HUES6 (cell line): ENCODE results near the gene DEPDC5.

Experiments
- H3K27ac ChIP-seq: 2 replicates; pipeline ENCODE4 v1.7.0; 2013; ENCODE audit warnings: low read depth, mild to moderate bottlenecking, low read length, inconsistent platforms
- H3K27me3 ChIP-seq: 2 replicates; pipeline ENCODE4 v1.6.1; 2013; ENCODE audit warnings: low read length; ENCODE audit not compliant: control insufficient read depth, insufficient read depth
- H3K36me3 ChIP-seq: 2 replicates; pipeline ENCODE4 v1.6.1; 2013; ENCODE audit warnings: low read length; ENCODE audit not compliant: control insufficient read depth, insufficient read depth
- H3K4me1 ChIP-seq: 2 replicates; pipeline ENCODE4 v1.6.1; 2013; ENCODE audit warnings: low read length; ENCODE audit not compliant: control insufficient read depth, insufficient read depth
- H3K4me3 ChIP-seq: 2 replicates; pipeline ENCODE4 v1.5.1; 2013; ENCODE audit warnings: low read depth, low read length
- H3K9ac ChIP-seq: one replicate; pipeline ENCODE4 v1.6.1; 2013; ENCODE audit warnings: mild to moderate bottlenecking, low read length
- H3K9me3 ChIP-seq: 2 replicates; pipeline ENCODE4 v1.6.1; 2013; ENCODE audit warnings: low read depth, low read length; ENCODE audit not compliant: control insufficient read depth, insufficient read depth

DEPDC5 gene

GRCh38 chr22:31852691-31853421, 99.0 kb downstream of the DEPDC5 start:
- Histone ChIP-seq H3K27ac (no peak overlapping the region), H3K27me3 (no peaks in the 10 kb centered on the region), H3K36me3 (peaks cover 36% of the 10 kb centered on the region), H3K9ac (no peak overlapping the region), H3K9me3 (peaks cover 11% of the 10 kb centered on the region), H3K4me1 (peaks cover 5% of the 10 kb centered on the region; the same call in 1 of the 2 replicates), H3K4me3 (no peak overlapping the region)

GRCh38 chr22:31853736-31854495, 100.1 kb downstream of the DEPDC5 start:
- Histone ChIP-seq H3K9me3 (no peaks in the 10 kb centered on the region), H3K4me1 (peaks cover 5% of the 10 kb centered on the region; the same call in 1 of the 2 replicates), H3K9ac (no peak overlapping the region), H3K4me3 (no peak overlapping the region), H3K27me3 (no peaks in the 10 kb centered on the region), H3K36me3 (peaks cover 25% of the 10 kb centered on the region), H3K27ac (no peak overlapping the region)

- peaks cover 5% of the 10 kb centered on the region; the same call in 1 of the 2 replicates for H3K4me1 ChIP-seq
- no peak overlapping the region for H3K27ac ChIP-seq
- no peaks in the 10 kb centered on the region for H3K9me3 ChIP-seq
- H3K9ac ChIP-seq, result no peak overlapping the region
- no peak overlapping the region for H3K4me3 ChIP-seq
- no peaks in the 10 kb centered on the region for H3K27me3 ChIP-seq
- peaks cover 12% of the 10 kb centered on the region; the same call in 1 of the 2 replicates for H3K36me3 ChIP-seq
Measured at GRCh38 chr22:31857247-31857646, 103.4 kb downstream of the DEPDC5 start.

- no peak overlapping the region for H3K9ac ChIP-seq
- no peak overlapping the region for H3K27ac ChIP-seq
- H3K36me3 ChIP-seq, result peaks cover 3% of the 10 kb centered on the region; the same call in 1 of the 2 replicates
- peaks cover 8% of the 10 kb centered on the region; the same call in 1 of the 2 replicates for H3K4me1 ChIP-seq
- no peaks in the 10 kb centered on the region for H3K9me3 ChIP-seq
- no peaks in the 10 kb centered on the region for H3K27me3 ChIP-seq
- H3K4me3 ChIP-seq, result no peak overlapping the region
Measured at GRCh38 chr22:31861226-31861840, 107.5 kb downstream of the DEPDC5 start.

- H3K4me3 ChIP-seq, result no peak overlapping the region; the same call in 1 of the 2 replicates
- no peaks in the 10 kb centered on the region for H3K9me3 ChIP-seq
- H3K4me1 ChIP-seq, result peaks cover 32% of the 10 kb centered on the region
- H3K36me3 ChIP-seq, result peaks cover 11% of the 10 kb centered on the region
- no peak overlapping the region for H3K9ac ChIP-seq
- H3K27me3 ChIP-seq, result no peaks in the 10 kb centered on the region
- H3K27ac ChIP-seq, result peak overlapping the region; percentile 13; the same call in 1 of the 2 replicates
Measured at GRCh38 chr22:31866918-31867317, 113.1 kb downstream of the DEPDC5 start.

- Histone ChIP-seq H3K9me3 (no peaks in the 10 kb centered on the region), H3K4me1 (peaks cover 32% of the 10 kb centered on the region), H3K4me3 (peak overlapping the region; percentile 30), H3K27me3 (no peaks in the 10 kb centered on the region), H3K36me3 (peaks cover 11% of the 10 kb centered on the region), H3K27ac (peak overlapping the region; percentile 44), H3K9ac (no peak overlapping the region)
Measured at GRCh38 chr22:31867386-31868153, 113.8 kb downstream of the DEPDC5 start.

GRCh38 chr22:31869739-31870138, 115.9 kb downstream of the DEPDC5 start:
- no peaks in the 10 kb centered on the region for H3K9me3 ChIP-seq
- H3K4me1 ChIP-seq, result peaks cover 32% of the 10 kb centered on the region
- no peak overlapping the region for H3K27ac ChIP-seq
- no peaks in the 10 kb centered on the region for H3K27me3 ChIP-seq
- H3K9ac ChIP-seq, result no peak overlapping the region
- H3K36me3 ChIP-seq, result peaks cover 20% of the 10 kb centered on the region
- no peak overlapping the region for H3K4me3 ChIP-seq

GRCh38 chr22:31870890-31871289, 117.1 kb downstream of the DEPDC5 start:
- H3K36me3 ChIP-seq, result peaks cover 24% of the 10 kb centered on the region
- no peaks in the 10 kb centered on the region for H3K27me3 ChIP-seq
- no peak overlapping the region for H3K4me3 ChIP-seq
- no peak overlapping the region for H3K27ac ChIP-seq
- H3K9me3 ChIP-seq, result no peaks in the 10 kb centered on the region
- H3K9ac ChIP-seq, result no peak overlapping the region
- peaks cover 30% of the 10 kb centered on the region for H3K4me1 ChIP-seq

GRCh38 chr22:31871480-31871879, 117.7 kb downstream of the DEPDC5 start:
- Histone ChIP-seq H3K27me3 (no peaks in the 10 kb centered on the region), H3K9me3 (no peaks in the 10 kb centered on the region), H3K9ac (no peak overlapping the region), H3K4me1 (peaks cover 29% of the 10 kb centered on the region), H3K36me3 (peaks cover 24% of the 10 kb centered on the region), H3K4me3 (no peak overlapping the region), H3K27ac (no peak overlapping the region)

- H3K9ac ChIP-seq, result no peak overlapping the region
- H3K36me3 ChIP-seq, result peaks cover 24% of the 10 kb centered on the region
Measured at GRCh38 chr22:31872209-31872608, 118.4 kb downstream of the DEPDC5 start.

More at GRCh38 chr22:31872209-31872608, 118.4 kb downstream of the DEPDC5 start:
- H3K4me3 ChIP-seq, result no peak overlapping the region
- no peaks in the 10 kb centered on the region for H3K9me3 ChIP-seq
- peaks cover 22% of the 10 kb centered on the region for H3K4me1 ChIP-seq
- no peak overlapping the region for H3K27ac ChIP-seq
- H3K27me3 ChIP-seq, result no peaks in the 10 kb centered on the region
